ENCODE results near the gene TBX1.
"Not testable (repeated sequence)": the region's sequence is repeated elsewhere in the genome, so short reads cannot be mapped to it uniquely, and the experiment has no call there.

GRCh38 chr22:19726064-19726788 is 34.4 kb upstream of the TBX1 start:
- TF ChIP-seq CTCF, POLR2A (IDR thresholded peaks at IDR 0.05): not testable (repeated sequence)
